GM12878 (cell line): ENCODE results near the gene SEMA4C. TPM values are rescaled to one million over a fixed set of nuclear protein-coding genes. Genes with fewer than 3 reads are reported as not detected.

Experiments used
- ATAC-seq: fragments of 200-7000 bp; cut with Tn5 transposase; 3 replicates; pipeline ENCODE4 v1.9.1; 2020; ENCODE audit warnings: mild to moderate bottlenecking, moderate library complexity
- BruUV-seq: library from RNA; stranded (reverse); fragments of 400-500 nt; replicated peaks from 2 replicates; lab custom pipeline; 2021; lab: Mats Ljungman, UMichigan
- CTCF ChIA-PET: fragments of 300-600 bp; sonication (Branson Sonifier 250); formaldehyde crosslinking; extraction: SDS; loops from one replicate; lab custom pipeline; 2021; ENCODE audit warnings: inconsistent platforms; lab: Yijun Ruan, JAX
- POLR2A ChIA-PET: fragments of 350-600 bp; formaldehyde crosslinking; extraction: SDS; loops from one replicate; lab custom pipeline; 2021; ENCODE audit warnings: inconsistent platforms; lab: Charles Lee
- RAD21 ChIA-PET: fragments of 300-600 bp; sonication (Branson Sonifier 250); formaldehyde crosslinking; loops from one replicate; lab custom pipeline; 2023; ENCODE audit warnings: antibody characterized with exemption; ENCODE audit not compliant: unreplicated experiment; lab: Charles Lee
- SMC1A ChIA-PET: fragments of 300-600 bp; sonication (Branson Sonifier 250); formaldehyde crosslinking; loops from one replicate; lab custom pipeline; 2023; ENCODE audit not compliant: unreplicated experiment, uncharacterized antibody; lab: Charles Lee
- DNase-seq: peaks from one replicate; pipeline ENCODE4 v3.0.0-alpha.2; 2011; ENCODE audit warnings: low read depth, low spot score
- FAIRE-seq: peaks from 3 replicates; lab custom pipeline; 2011; peaks lifted over from hg19 to GRCh38; lab: Jason Lieb, UNC
- H2AFZ ChIP-seq: 2 replicates; pipeline ENCODE4 v1.6.0; 2011; ENCODE audit warnings: low read depth, low read length, control low read depth; ENCODE audit not compliant: control insufficient read depth
- H3K27ac ChIP-seq: 2 replicates; pipeline ENCODE4 v1.5.1; 2011; ENCODE audit warnings: control low read depth; ENCODE audit not compliant: control insufficient read depth, insufficient read depth
- H3K27me3 ChIP-seq, 2 experiments: replicated peaks in 1 of 2; 2 replicates each; pipeline versions ENCODE4 v1.6.0 to v1.6.1; 2011; ENCODE audit warnings: low read length in 1 of 2; ENCODE audit not compliant: control insufficient read depth in 2 of 2, insufficient read depth in 2 of 2
- H3K36me3 ChIP-seq, 2 experiments: 2 replicates each; pipeline ENCODE4 v1.5.1; 2011; ENCODE audit warnings: low read length in 1 of 2; ENCODE audit not compliant: control insufficient read depth in 2 of 2, insufficient read depth in 2 of 2
- H3K4me1 ChIP-seq: 2 replicates; pipeline ENCODE4 v1.6.1; 2011; ENCODE audit warnings: mild to moderate bottlenecking, low read length, moderate library complexity, mixed read lengths; ENCODE audit not compliant: control insufficient read depth, insufficient read depth
- H3K4me2 ChIP-seq: 2 replicates; pipeline ENCODE4 v1.6.0; 2011; ENCODE audit warnings: control low read depth; ENCODE audit not compliant: control insufficient read depth, insufficient read depth
- H3K4me3 ChIP-seq: fragments of 200-600 bp; sonication (generic); 2 replicates; pipeline ENCODE4 v1.5.1; 2016
- H3K79me2 ChIP-seq: 2 replicates; pipeline ENCODE4 v1.6.0; 2011; ENCODE audit warnings: low read length; ENCODE audit not compliant: control insufficient read depth, insufficient read depth
- H3K9ac ChIP-seq: 2 replicates; pipeline ENCODE4 v1.8.0; 2011; ENCODE audit warnings: low read length, control low read depth, mixed read lengths; ENCODE audit not compliant: control insufficient read depth, insufficient read depth
- H3K9me3 ChIP-seq: replicated peaks from 3 replicates; pipeline ENCODE4 v1.5.1; 2011; ENCODE audit warnings: mild to moderate bottlenecking, low read length; ENCODE audit not compliant: control insufficient read depth, insufficient read depth
- H4K20me1 ChIP-seq: 2 replicates; pipeline ENCODE4 v1.6.0; 2011; ENCODE audit not compliant: control insufficient read depth, insufficient read depth
- ATF7 ChIP-seq: fragments of 450-650 bp; IDR thresholded peaks from 2 replicates; pipeline ENCODE4 v1.6.1; 2016; ENCODE audit warnings: low read depth, mild to moderate bottlenecking
- CHD1 ChIP-seq: IDR thresholded peaks from 2 replicates; pipeline ENCODE4 v1.6.1; 2012; ENCODE audit warnings: low read depth, low read length, improper control_type of control experiment
- CHD4 ChIP-seq: fragments of 200-600 bp; sonication (generic); IDR thresholded peaks from 2 replicates; pipeline ENCODE4 v1.6.1; 2016; ENCODE audit warnings: mild to moderate bottlenecking
- ELK1 ChIP-seq: IDR thresholded peaks from 2 replicates; pipeline ENCODE4 v1.6.1; 2012; ENCODE audit warnings: low read depth, low read length, improper control_type of control experiment
- ESRRA ChIP-seq: IDR thresholded peaks from 2 replicates; pipeline ENCODE4 v1.6.1; 2012; ENCODE audit warnings: mild to moderate bottlenecking, low read length, improper control_type of control experiment
- GABPA ChIP-seq: IDR thresholded peaks from 2 replicates; pipeline ENCODE4 v1.6.1; 2014; ENCODE audit warnings: antibody characterized with exemption, low read depth, mild to moderate bottlenecking, inconsistent platforms
- KDM1A ChIP-seq: fragments of 200-600 bp; sonication (generic); IDR thresholded peaks from 2 replicates; pipeline ENCODE4 v1.6.1; 2016; ENCODE audit warnings: borderline replicate concordance
- MTA2 ChIP-seq: fragments of 450-650 bp; IDR thresholded peaks from 2 replicates; pipeline ENCODE4 v1.6.1; 2016; ENCODE audit warnings: low read depth, mild to moderate bottlenecking, moderate library complexity
- MYB ChIP-seq: fragments of 150-350 bp; IDR thresholded peaks from 2 replicates; pipeline ENCODE4 v1.6.1; 2014; ENCODE audit warnings: mild to moderate bottlenecking, low read depth, low read length, borderline replicate concordance
- MYC ChIP-seq: IDR thresholded peaks from 2 replicates; pipeline ENCODE4 v1.6.1; 2011; ENCODE audit warnings: mild to moderate bottlenecking, low read length, moderate library complexity, inconsistent platforms; ENCODE audit not compliant: insufficient read depth, insufficient replicate concordance, insufficient read length, severe bottlenecking
- NBN ChIP-seq: fragments of 450-650 bp; IDR thresholded peaks from 2 replicates; pipeline ENCODE4 v1.6.1; 2016
- NR2C1 ChIP-seq: fragments of 450-650 bp; IDR thresholded peaks from 2 replicates; pipeline ENCODE4 v1.6.1; 2017; ENCODE audit warnings: antibody characterized with exemption, mild to moderate bottlenecking, moderate library complexity
- SREBF1 ChIP-seq: IDR thresholded peaks from 2 replicates; pipeline ENCODE4 v1.6.1; 2012; ENCODE audit warnings: mild to moderate bottlenecking, low read length
- SRF ChIP-seq, 2 experiments: IDR thresholded peaks; 2 replicates each; pipeline ENCODE4 v1.6.1; 2011; ENCODE audit warnings: low read depth in 2 of 2, low read length in 2 of 2, mild to moderate bottlenecking in 1 of 2, moderate library complexity in 1 of 2
- YBX1 ChIP-seq: fragments of 450-650 bp; IDR thresholded peaks from 2 replicates; pipeline ENCODE4 v1.6.1; 2016; ENCODE audit warnings: antibody characterized with exemption
- WGBS: methylation state at CpG from one replicate; pipeline ENCODE4 v1.1.6; 2016; ENCODE audit warnings: low lambda C conversion rate; ENCODE audit not compliant: insufficient replicate concordance, insufficient coverage; ENCODE audit errors: missing lambda C conversion rate; 5-methylcytosine and 5-hydroxymethylcytosine counted together
- in situ Hi-C: fragments of 300-500 bp; cut with MboI; formaldehyde crosslinking; loops from 9 replicates; pipeline ENCODE4 v1.14.3; 2018; ENCODE audit warnings: mixed read lengths
- intact Hi-C: fragments of 100-400 bp; cut with micrococcal nuclease; formaldehyde crosslinking; loops from one replicate; pipeline ENCODE4 v1.14.2; 2022; ENCODE audit not compliant: unreplicated experiment
- polyA plus RNA-seq, 11 experiments: library from polyadenylated mRNA; depleted of rRNA in 4 of 11; unstranded in 6 of 11; stranded (reverse) in 5 of 11; fragments of >200 nt; fragmentation: Nextera tagmentation in 4 of 11; fragmentation: Illumina TruSeq in 1 of 11; extraction: Ambion mirVana in 4 of 11; extraction: Trizol in 1 of 11; gene quantifications; 1 replicate in 1 of 11; 2 replicates in 10 of 11; pipeline versions ENCODE4 v1.2.1 to v1.2.3, GENCODE V29; 2011 to 2016; ENCODE audit warnings: inconsistent platforms in 2 of 11, missing spikeins in 2 of 11, low read depth in 1 of 11
- total RNA-seq, 4 experiments: library from RNA; depleted of rRNA in 3 of 4; stranded (reverse); fragments of >200 nt in 3 of 4; fragmentation: Illumina TruSeq in 1 of 4; extraction: Trizol in 1 of 4; gene quantifications; 2 replicates each; pipeline versions ENCODE4 v1.2.1 to v1.2.3, GENCODE V29; 2013 to 2021
- TF ChIP-seq, protein P1 (sequence below): fragments of 450-650 bp; IDR thresholded peaks from 2 replicates; pipeline ENCODE4 v1.6.1; 2017; ENCODE audit warnings: mild to moderate bottlenecking, low read depth, inconsistent platforms; ENCODE audit not compliant: poor library complexity, severe bottlenecking
- TF ChIP-seq, protein P2 (sequence below): IDR thresholded peaks from 2 replicates; pipeline ENCODE4 v1.6.1; 2012; ENCODE audit warnings: low read depth, low read length, improper control_type of control experiment
- TF ChIP-seq, protein P3 (sequence below): IDR thresholded peaks from 2 replicates; pipeline ENCODE4 v1.6.1; 2012; ENCODE audit warnings: low read length, inconsistent platforms

Gene SEMA4C
- total and polyA plus RNA-seq, 10 of the 15 experiments (the other 5 are each of a cell fraction or from before 2014, with no cell fraction given) = 0.06 to 21.6 (median 6.8) TPM

DNA sequence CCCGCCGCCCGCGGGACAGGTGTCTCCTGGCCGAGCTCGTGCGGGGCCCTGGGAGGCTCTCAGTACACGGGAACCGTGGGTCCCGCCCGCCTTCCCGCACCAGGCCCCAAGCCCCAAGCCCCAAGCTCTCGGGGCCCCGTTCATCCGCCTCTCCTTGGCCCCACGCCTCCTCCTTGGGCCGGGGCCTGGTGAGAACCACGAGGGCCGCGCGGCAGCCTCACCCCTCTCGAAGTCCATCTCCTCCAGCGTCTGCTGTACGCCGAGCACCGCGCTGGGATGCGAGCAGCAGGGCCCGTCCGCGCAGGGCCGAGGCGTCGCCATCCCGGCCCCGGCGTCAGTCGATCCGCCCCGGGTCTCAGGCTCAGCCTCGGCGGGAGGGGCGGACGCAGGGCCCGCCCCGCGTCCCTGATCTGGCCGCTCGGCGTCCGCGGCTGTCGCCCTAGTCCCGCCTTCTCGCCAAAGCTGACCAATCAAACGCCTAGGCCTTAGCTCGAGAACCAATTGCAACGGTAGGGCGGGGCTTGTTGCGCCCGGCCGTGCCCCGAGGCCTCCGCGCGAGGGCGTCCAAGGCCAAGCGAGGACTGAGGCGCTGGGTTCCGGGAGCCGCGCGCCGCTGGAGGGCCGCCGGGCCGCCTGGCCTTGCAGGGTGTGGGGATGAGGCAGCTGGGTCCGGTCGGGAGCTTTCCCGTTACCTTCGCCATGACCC lies 12.1 kb downstream of the SEMA4C start, which contains the start of gene ANKRD39:
TSS of gene ANKRD39 (minus strand) at position 350 of the 706 bp plus-strand sequence. CDS start at position 321, 29 bp downstream.
- POLR2A ChIA-PET = interaction anchor here (0.5 to 3.1 kb wide), 14 partner anchors 9 to 348 kb away, joined by 3 to 30 read pairs (median 4); partner anchors contain the start of gene CNNM3
- no TSS peak for BruUV-seq
- H4K20me1 ChIP-seq = no peaks in the 10 kb centered on the region
- under 1% methylated on average over 77 of the region's 81 CpGs for WGBS
- FAIRE-seq (peak; percentile 96), ATAC-seq (peak; percentile 95), DNase-seq (peak; percentile 94)
- H3K4me2 ChIP-seq = peak within 1 kb of the TSS; percentile 100
- RAD21 ChIA-PET = interaction anchor here (0.6 to 3.6 kb wide), 43 partner anchors 10 to 538 kb away, joined by 3 to 148 read pairs (median 5); partner anchors contain the start of genes ANKRD36, CNNM3, CNNM4 and SEMA4C
- H3K36me3 ChIP-seq = peaks cover 3 to 11% of the 10 kb centered on the region in 2 experiments; a peak in 3 of 4 replicates
- SMC1A ChIA-PET = interaction anchor here (0.6 to 4.2 kb wide), 21 partner anchors 10 to 291 kb away, joined by 3 to 99 read pairs (median 6); partner anchors contain the start of genes ANKRD23, ANKRD36, CNNM3 and CNNM4
- peaks cover 3% of the 10 kb centered on the region; the same call in 1 of the 2 replicates for H3K4me1 ChIP-seq
- in situ Hi-C loops (loop anchor here (5.0 to 10.0 kb wide), 2 partner anchors 94 to 257 kb away; partner anchors contain the start of gene ANKRD36), intact Hi-C loops (loop anchor here (1.0 to 2.0 kb wide), 3 partner anchors 93 to 255 kb away; partner anchors contain the start of gene ANKRD36)
- CTCF ChIA-PET = interaction anchor here (0.6 to 10.4 kb wide), 43 partner anchors 8 to 255 kb away, joined by 3 to 238 read pairs (median 4); partner anchors contain the start of genes ANKRD36, CNNM3 and SEMA4C
- H3K27ac ChIP-seq = peak within 1 kb of the TSS; percentile 86
- H2AFZ ChIP-seq = peak within 1 kb of the TSS; percentile 92
- H3K9ac ChIP-seq = peak within 1 kb of the TSS; percentile 88
- peaks cover 18% of the 10 kb centered on the region for H3K79me2 ChIP-seq
- H3K4me3 ChIP-seq = peak within 1 kb of the TSS; percentile 99
- no peaks in the 10 kb centered on the region for H3K27me3 ChIP-seq
- no peaks in the 10 kb centered on the region for H3K9me3 ChIP-seq
- TF ChIP-seq ATF7 (no peak), SRF (IDR thresholded peaks at IDR 0.05; ENCODE audit: low read depth in 2 of 2, low read length in 2 of 2) (no peak), MTA2 (no peak), KDM1A (no peak), SREBF1 (no peak), ESRRA (peak; percentile 37; the same call in 1 of the 2 replicates), YBX1 (no peak), ELK1 (peak; percentile 45; the same call in 1 of the 2 replicates), MYB (no peak), GABPA (no peak), NR2C1 (peak; percentile 62), NBN (no peak), CHD4 (no peak), MYC (peak; percentile 41), CHD1 (no peak)
- TF ChIP-seq, protein P1, sequence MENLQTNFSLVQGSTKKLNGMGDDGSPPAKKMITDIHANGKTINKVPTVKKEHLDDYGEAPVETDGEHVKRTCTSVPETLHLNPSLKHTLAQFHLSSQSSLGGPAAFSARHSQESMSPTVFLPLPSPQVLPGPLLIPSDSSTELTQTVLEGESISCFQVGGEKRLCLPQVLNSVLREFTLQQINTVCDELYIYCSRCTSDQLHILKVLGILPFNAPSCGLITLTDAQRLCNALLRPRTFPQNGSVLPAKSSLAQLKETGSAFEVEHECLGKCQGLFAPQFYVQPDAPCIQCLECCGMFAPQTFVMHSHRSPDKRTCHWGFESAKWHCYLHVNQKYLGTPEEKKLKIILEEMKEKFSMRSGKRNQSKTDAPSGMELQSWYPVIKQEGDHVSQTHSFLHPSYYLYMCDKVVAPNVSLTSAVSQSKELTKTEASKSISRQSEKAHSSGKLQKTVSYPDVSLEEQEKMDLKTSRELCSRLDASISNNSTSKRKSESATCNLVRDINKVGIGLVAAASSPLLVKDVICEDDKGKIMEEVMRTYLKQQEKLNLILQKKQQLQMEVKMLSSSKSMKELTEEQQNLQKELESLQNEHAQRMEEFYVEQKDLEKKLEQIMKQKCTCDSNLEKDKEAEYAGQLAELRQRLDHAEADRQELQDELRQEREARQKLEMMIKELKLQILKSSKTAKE = no peak
- TF ChIP-seq, protein P2, sequence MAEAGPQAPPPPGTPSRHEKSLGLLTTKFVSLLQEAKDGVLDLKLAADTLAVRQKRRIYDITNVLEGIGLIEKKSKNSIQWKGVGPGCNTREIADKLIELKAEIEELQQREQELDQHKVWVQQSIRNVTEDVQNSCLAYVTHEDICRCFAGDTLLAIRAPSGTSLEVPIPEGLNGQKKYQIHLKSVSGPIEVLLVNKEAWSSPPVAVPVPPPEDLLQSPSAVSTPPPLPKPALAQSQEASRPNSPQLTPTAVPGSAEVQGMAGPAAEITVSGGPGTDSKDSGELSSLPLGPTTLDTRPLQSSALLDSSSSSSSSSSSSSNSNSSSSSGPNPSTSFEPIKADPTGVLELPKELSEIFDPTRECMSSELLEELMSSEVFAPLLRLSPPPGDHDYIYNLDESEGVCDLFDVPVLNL = no peak
- TF ChIP-seq, protein P3, sequence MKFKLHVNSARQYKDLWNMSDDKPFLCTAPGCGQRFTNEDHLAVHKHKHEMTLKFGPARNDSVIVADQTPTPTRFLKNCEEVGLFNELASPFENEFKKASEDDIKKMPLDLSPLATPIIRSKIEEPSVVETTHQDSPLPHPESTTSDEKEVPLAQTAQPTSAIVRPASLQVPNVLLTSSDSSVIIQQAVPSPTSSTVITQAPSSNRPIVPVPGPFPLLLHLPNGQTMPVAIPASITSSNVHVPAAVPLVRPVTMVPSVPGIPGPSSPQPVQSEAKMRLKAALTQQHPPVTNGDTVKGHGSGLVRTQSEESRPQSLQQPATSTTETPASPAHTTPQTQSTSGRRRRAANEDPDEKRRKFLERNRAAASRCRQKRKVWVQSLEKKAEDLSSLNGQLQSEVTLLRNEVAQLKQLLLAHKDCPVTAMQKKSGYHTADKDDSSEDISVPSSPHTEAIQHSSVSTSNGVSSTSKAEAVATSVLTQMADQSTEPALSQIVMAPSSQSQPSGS = no peak
